Stimulated activated CD8-positive, alpha-beta memory T cell treated with anti-CD3 and anti-CD28 coated beads, Interleukin-4, amount 100 ng/mL, for 24 hours (primary cell): ENCODE results near the gene ZNF140.

ENCODE experiments used
- DNase-seq: peaks from one replicate; pipeline ENCODE4 v3.0.0-alpha.2; 2020; ENCODE audit warnings: low read depth

ZNF140 gene

GRCh38 chr12:133130038-133130807 lies 49.5 kb downstream of the ZNF140 start, which contains the start of the genes ZNF10 and ZNF891:
ZNF10 (plus strand) TSS chr12:133130627; CDS start chr12:133144493, 13,866 bp downstream.
ZNF891 (minus strand) TSS chr12:133130274; CDS start chr12:133121918, 8,356 bp downstream.
- peak; percentile 95 for DNase-seq

- DNase-seq, result peak; percentile 11
These were observed 50.0 kb downstream of the ZNF140 start for GRCh38 chr12:133130808-133131128.

GRCh38 chr12:133135747-133136146 lies 55.0 kb downstream of the ZNF140 start:
- DNase-seq, result no peak

- no peak for DNase-seq
These were observed 65.3 kb downstream of the ZNF140 start for GRCh38 chr12:133145981-133146380.

GRCh38 chr12:133156125-133156690 lies 75.5 kb downstream of the ZNF140 start:
- DNase-seq, result no peak
